GM18520 (cell line): Measurements from ENCODE around the gene ECE2.

ENCODE experiments used
- ATAC-seq: cut with Tn5 transposase; IDR thresholded peaks from one replicate; pipeline ENCODE4 v1.9.1; 2021; ENCODE audit not compliant: unreplicated experiment

ECE2 gene

GRCh38 chr3:184311633-184312032 lies 35.8 kb downstream of the ECE2 start:
- no peak for ATAC-seq

- ATAC-seq, result peak; percentile 80
Measured at GRCh38 chr3:184314363-184314699, 38.5 kb downstream of the ECE2 start, which contains the start of gene EIF4G1. EIF4G1 (plus strand) TSS chr3:184314606; CDS start chr3:184315797, 1,191 bp downstream.

DNA sequence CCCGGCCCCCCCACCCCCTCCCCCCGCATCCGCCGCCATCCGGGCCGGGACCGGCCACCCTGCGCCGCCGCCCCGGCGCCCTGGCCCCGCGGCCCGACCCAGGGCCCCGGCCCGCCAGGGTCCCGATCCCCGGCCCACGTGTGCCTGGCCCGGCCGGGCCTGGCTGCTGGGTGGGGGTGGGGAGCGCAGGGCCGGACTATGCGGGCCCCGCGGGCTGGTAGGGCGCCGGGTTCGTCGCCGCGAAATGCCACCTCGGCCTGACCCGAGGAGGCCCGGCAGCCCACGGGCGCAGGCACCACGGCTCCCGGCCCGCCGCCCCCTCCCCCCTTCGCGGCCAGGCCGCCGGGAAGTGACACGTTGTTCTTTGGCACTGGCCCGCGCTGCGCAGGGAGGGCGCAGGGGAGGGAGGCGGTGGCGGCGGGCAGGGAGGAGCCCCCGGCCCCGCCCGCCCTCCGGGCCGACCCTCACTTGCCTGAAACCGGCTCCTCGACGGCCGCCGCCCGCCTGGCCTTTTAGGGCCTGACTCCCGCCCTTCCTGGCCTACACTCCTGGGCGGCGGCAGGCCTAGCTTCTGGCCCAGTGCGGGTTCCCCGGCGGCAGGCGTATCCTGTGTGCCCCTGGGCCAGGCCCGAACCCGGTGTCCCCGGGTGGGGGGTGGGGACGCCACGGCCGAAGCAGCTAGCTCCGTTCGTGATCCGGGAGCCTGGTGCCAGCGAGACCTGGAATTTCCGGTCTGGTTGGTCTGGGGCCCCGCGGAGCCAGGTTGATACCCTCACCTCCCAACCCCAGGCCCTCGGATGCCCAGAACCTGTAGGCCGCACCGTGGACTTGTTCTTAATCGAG lies 39.1 kb downstream of the ECE2 start:
- peak; percentile 25 for ATAC-seq

- ATAC-seq, result no peak
Measured at GRCh38 chr3:184315543-184315867, 39.7 kb downstream of the ECE2 start.

DNA sequence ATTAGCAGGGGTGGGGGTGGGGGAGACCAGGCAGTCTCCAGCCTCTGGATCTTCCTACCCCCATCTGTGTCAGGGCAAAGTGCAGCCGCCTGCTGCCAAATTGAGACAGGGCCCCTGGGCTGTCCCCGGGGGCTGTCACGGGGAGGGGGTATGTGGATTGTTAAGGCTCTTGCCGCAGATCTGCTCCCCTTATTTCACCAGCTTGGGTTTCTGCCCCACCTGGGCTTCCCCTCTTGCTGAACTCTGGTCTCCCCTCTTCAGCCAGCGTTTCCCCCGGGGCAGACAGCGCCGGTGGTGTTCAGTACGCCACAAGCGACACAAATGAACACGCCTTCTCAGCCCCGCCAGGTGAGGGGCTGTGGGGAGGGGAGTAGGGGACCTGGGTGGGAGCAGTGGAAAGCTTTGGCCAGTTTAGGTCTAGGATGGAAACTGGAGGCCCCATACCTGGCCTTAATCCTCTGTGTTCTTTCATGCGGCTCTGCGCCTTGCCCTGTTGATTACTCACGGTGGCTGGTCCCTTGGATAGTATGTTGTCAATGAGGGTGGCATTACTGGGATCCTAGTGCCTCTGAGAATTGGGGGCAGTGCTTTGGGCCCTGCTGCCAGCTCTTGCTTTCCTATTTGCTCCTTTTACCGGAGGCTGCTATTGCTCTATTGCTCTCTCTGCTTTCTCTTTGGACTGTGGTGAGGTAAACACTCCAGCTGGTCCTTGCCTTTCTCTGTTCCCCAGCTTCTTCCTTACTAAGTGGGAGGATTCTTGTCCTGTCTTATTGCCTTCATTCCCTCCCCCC lies 40.2 kb downstream of the ECE2 start:
- no peak for ATAC-seq

DNA sequence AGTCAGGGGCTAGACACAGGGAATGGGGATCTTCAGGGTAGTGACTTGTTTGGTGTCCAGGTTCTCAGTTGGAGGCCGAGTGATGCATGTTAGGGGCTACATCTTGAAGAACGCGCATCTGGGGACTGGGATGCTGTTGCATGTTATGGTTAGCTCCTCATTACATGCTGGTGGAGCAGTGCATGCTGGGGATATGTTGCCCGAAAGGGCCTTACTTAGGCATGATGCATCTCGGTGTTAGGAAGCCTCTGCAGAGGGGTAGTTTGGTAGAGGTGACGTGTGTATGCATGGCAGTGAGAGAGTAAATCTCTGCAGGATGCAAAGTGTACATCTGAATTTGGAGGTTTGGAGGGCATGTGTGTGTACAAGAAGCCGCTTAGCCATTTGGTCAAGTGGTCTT lies 41.0 kb downstream of the ECE2 start:
- no peak for ATAC-seq

DNA sequence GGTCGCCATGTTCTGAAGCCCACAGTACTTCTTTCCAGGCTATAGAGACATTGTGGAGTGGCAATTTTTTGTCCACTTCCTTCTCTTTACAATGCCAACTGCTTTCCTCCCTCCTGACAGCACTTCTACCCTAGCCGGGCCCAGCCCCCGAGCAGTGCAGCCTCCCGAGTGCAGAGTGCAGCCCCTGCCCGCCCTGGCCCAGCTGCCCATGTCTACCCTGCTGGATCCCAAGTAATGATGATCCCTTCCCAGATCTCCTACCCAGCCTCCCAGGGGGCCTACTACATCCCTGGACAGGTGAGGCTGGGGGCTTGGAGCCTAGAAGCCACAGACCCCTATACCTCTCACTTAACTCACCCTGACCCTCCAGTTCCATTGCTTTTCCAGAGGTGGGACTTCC lies 41.4 kb downstream of the ECE2 start:
- ATAC-seq, result no peak

DNA sequence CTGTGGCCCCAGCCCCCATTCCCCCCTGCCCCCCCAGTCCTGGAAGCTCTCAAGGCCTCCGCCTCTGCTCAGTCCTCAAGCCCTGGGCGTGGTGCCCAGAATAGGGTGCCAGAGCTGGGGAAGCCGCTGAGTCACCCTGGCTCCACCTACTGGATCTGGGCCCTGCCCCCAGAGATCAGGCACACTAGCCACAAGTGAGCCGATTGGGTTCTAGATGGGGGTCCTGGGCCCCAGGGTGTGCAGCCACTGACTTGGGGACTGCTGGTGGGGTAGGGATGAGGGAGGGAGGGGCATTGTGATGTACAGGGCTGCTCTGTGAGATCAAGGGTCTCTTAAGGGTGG lies 44.3 kb downstream of the ECE2 start:
- no peak for ATAC-seq

DNA sequence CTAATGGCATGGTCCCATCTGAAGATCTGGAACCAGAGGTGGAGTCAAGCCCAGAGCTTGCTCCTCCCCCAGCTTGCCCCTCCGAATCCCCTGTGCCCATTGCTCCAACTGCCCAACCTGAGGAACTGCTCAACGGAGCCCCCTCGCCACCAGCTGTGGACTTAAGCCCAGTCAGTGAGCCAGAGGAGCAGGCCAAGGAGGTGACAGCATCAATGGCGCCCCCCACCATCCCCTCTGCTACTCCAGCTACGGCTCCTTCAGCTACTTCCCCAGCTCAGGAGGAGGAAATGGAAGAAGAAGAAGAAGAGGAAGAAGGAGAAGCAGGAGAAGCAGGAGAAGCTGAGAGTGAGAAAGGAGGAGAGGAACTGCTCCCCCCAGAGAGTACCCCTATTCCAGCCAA lies 45.8 kb downstream of the ECE2 start:
- ATAC-seq, result no peak

DNA sequence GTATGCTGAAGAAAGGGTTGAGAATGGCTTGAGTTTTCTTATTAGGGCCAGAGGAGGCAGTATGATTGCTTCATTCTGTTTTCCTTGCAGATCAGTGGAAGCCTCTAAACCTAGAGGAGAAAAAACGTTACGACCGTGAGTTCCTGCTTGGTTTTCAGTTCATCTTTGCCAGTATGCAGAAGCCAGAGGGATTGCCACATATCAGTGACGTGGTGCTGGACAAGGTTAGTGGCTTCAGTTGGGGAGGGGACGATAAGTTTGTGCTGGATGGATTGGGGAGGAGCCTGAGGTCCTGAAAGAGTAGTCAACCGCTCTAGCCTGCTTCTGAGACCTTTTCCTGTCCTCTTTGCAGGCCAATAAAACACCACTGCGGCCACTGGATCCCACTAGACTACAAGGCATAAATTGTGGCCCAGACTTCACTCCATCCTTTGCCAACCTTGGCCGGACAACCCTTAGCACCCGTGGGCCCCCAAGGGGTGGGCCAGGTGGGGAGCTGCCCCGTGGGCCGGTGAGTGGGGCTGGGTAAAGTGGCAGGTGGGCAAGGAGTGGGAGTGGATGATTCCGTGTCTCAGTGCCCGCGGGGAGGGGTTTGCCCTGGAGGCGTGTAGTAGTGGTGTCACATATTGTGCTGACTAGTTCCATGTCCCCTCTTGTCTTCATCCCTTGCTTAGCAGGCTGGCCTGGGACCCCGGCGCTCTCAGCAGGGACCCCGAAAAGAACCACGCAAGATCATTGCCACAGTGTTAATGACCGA lies 47.1 kb downstream of the ECE2 start:
- no peak for ATAC-seq

DNA sequence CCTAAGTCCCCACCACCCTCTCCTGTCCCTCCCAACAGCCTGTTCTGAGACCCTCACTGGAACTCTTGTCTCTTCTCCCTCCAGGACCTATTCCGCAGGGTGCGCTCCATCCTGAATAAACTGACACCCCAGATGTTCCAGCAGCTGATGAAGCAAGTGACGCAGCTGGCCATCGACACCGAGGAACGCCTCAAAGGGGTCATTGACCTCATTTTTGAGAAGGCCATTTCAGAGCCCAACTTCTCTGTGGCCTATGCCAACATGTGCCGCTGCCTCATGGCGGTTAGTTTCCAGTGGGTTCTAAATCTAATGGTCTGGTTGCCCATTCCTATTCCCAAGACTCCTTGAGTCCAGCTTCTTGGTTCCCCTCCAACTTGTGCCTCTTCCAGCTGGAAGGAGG lies 47.9 kb downstream of the ECE2 start:
- ATAC-seq, result no peak

DNA sequence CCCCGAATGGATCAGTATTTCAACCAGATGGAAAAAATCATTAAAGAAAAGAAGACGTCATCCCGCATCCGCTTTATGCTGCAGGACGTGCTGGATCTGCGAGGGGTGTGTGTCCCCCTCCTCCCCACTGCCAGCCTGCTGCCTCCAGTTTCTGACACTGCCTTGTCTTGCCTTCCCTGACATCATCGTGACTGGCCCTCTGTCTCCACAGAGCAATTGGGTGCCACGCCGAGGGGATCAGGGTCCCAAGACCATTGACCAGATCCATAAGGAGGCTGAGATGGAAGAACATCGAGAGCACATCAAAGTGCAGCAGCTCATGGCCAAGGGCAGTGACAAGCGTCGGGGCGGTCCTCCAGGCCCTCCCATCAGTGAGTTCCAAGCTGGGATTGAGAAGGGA lies 49.4 kb downstream of the ECE2 start:
- no peak for ATAC-seq

DNA sequence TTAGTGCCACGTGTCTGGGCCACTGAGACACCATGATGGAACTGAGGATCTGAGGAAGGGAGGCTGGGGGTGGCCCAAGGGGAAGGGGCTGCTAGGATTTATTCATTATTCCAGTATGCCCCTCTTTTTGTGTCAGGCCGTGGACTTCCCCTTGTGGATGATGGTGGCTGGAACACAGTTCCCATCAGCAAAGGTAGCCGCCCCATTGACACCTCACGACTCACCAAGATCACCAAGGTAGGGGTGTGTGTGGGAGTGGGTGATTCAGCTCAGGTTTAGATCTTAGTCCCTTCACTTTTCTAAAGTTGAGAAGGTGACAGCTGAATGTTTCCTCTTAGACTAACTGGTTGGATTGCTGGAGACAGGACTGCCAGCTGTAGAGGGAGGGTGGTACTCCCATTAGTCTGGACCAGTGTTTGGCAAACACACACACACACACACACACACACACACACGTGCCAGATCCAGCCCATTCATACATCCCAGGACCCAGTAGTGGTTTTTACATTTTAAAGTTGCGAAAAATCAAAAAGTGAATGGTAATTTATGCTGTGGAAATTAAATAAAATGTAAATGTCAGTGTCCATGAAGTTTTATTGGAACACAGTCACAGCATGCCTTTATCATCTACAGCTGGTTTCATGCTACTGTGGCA lies 50.0 kb downstream of the ECE2 start:
- no peak for ATAC-seq

- ATAC-seq, result no peak
Measured at GRCh38 chr3:184327171-184327570, 51.3 kb downstream of the ECE2 start.

DNA sequence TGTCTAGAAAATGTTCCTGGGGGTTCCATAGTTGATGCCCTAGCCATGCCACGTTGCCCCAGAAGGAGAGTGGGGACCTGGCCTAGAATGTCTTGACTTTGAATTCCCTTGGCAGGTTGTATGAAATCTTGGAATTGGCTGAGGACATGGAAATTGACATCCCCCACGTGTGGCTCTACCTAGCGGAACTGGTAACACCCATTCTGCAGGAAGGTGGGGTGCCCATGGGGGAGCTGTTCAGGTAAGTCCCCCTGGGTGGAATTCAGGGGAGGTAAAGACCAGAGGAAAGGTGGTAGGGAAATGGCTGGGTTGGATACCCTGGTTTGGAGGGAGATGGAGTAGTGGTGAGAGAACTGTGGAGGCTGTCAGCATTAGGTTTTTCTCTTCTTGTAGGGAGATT lies 52.7 kb downstream of the ECE2 start:
- ATAC-seq, result no peak

- ATAC-seq, result no peak
Measured at GRCh38 chr3:184332370-184333090, 56.7 kb downstream of the ECE2 start.

DNA sequence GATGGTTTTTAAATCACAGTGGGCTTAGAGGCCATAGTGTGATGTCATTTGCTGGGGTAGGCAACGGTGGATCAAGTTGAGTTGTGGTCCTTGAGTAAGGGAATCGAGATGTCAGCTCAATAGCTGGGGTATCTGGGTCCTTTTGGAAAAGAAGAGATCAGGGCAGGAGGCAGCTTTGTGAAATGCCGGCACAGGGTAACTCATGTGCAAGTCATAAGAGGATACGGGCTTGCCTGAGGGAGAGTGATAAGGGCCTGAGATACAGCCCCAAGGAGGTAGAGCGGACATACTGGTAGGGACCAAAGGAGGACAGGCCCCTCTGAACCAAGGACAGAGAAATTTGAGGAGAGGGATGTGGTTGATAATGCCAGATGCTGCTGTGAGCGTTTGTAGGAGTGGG lies 57.4 kb downstream of the ECE2 start:
- no peak for ATAC-seq

DNA sequence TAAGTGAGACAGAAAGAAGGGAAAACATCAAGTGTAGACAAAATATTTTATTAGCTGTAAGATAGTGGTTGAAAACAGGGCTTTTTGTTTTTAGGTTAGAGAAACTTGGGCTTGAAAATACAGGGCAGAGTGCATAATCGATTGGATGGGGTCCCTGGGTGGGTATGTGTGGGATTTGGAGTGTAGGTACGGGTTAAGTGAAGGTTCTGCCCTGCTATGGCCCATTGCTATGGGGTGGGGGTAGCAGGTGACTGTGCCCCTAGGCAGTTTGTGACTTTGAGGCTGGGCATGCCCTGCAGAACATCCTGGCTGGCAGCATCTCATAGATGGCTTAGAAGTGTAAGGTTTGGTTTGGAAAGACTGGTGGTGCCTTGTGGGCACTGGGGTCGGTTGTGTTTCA lies 57.9 kb downstream of the ECE2 start:
- ATAC-seq, result no peak

DNA sequence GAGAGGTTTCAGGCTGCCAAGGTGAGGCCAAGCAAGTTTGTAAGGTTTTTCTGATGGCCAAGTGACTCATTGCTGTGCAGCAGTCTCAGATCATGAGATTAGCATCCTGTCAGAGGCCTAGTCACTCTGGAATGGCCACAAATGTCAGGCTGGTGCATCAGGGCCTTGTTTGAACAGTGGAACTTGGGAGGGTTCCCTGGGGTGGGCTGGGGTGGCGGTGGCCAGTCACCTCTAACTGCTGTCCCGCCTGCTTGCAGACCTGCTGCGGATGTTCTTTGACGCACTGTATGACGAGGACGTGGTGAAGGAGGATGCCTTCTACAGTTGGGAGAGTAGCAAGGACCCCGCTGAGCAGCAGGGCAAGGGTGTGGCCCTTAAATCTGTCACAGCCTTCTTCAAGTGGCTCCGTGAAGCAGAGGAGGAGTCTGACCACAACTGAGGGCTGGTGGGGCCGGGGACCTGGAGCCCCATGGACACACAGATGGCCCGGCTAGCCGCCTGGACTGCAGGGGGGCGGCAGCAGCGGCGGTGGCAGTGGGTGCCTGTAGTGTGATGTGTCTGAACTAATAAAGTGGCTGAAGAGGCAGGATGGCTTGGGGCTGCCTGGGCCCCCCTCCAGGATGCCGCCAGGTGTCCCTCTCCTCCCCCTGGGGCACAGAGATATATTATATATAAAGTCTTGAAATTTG lies 58.8 kb downstream of the ECE2 start:
- no peak for ATAC-seq

DNA sequence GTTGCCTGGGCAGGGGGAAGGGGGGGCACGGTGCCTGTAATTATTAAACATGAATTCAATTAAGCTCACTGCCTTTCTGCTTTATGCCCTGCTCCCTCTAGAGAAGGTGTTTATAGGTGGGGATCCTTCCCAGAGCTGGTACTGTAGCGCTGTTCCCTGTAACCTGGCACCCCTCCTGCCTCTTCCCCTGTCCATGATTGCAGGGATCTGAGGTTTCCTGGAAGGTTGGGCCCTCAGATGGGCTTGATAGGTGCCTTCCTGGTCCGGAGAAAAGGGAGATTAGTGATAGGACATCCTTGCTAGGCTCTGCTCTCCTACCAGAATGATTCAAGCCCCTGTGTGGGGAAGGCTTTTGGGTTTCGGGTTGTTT lies 59.5 kb downstream of the ECE2 start:
- no peak for ATAC-seq
